GM18873 (cell line): Measurements from ENCODE around the gene TYRP1.
"Not testable (repeated sequence)": the region's sequence is repeated elsewhere in the genome, so short reads cannot be mapped to it uniquely, and the experiment has no call there.

Experiments
- ATAC-seq: cut with Tn5 transposase; IDR thresholded peaks from one replicate; pipeline ENCODE4 v1.9.1; 2021; ENCODE audit warnings: mild to moderate bottlenecking, moderate library complexity, moderate number of reproducible peaks; ENCODE audit not compliant: unreplicated experiment, low FRiP score

Gene TYRP1

GRCh38 chr9:12693141-12693540, at the start of gene TYRP1:
Gene TYRP1, plus strand, starts transcription at chr9:12693385. Its CDS starts 612 bp downstream, at chr9:12693997.
- no peak for ATAC-seq

GRCh38 chr9:12643686-12644085, 49.5 kb upstream of the TYRP1 start:
- no peak for ATAC-seq

- ATAC-seq: no peak
Measured at GRCh38 chr9:12648925-12649324, 44.3 kb upstream of the TYRP1 start.

GRCh38 chr9:12651125-12651524, 42.1 kb upstream of the TYRP1 start:
- no peak for ATAC-seq

- ATAC-seq: no peak
Measured at GRCh38 chr9:12652973-12653372, 40.2 kb upstream of the TYRP1 start.

GRCh38 chr9:12656803-12657202, 36.4 kb upstream of the TYRP1 start:
- no peak for ATAC-seq

GRCh38 chr9:12657233-12657632, 36.0 kb upstream of the TYRP1 start:
- ATAC-seq: no peak

- no peak for ATAC-seq
Measured at GRCh38 chr9:12657998-12658397, 35.2 kb upstream of the TYRP1 start.

GRCh38 chr9:12658531-12659209, 34.5 kb upstream of the TYRP1 start:
- no peak for ATAC-seq

GRCh38 chr9:12659220-12659619, 34.0 kb upstream of the TYRP1 start:
- ATAC-seq: no peak

- no peak for ATAC-seq
Measured at GRCh38 chr9:12666813-12667212, 26.4 kb upstream of the TYRP1 start.

GRCh38 chr9:12667892-12668291, 25.3 kb upstream of the TYRP1 start:
- no peak for ATAC-seq

GRCh38 chr9:12670006-12670405, 23.2 kb upstream of the TYRP1 start:
- no peak for ATAC-seq

- no peak for ATAC-seq
Measured at GRCh38 chr9:12674961-12675360, 18.2 kb upstream of the TYRP1 start.

GRCh38 chr9:12677462-12678126, 15.6 kb upstream of the TYRP1 start:
- not testable (repeated sequence) for ATAC-seq

GRCh38 chr9:12680341-12680740, 12.8 kb upstream of the TYRP1 start:
- no peak for ATAC-seq

GRCh38 chr9:12680757-12681156, 12.4 kb upstream of the TYRP1 start:
- ATAC-seq: no peak

- ATAC-seq: no peak
Measured at GRCh38 chr9:12681620-12682019, 11.6 kb upstream of the TYRP1 start.

- ATAC-seq: no peak
Measured at GRCh38 chr9:12684974-12685373, 8.2 kb upstream of the TYRP1 start.

- no peak for ATAC-seq
Measured at GRCh38 chr9:12689233-12689632, 4.0 kb upstream of the TYRP1 start.

- no peak for ATAC-seq
Measured at GRCh38 chr9:12694013-12694412, 828 bp downstream of the TYRP1 start.

- ATAC-seq: no peak
Measured at GRCh38 chr9:12695474-12695873, 2.3 kb downstream of the TYRP1 start.
